Brain microvascular endothelial cell (primary cell): Measurements from ENCODE around the gene TMED6.
A peak's percentile ranks its signal among the peaks of the same experiment; 100 is the strongest.

Experiments used
- DNase-seq: peaks from one replicate; pipeline ENCODE4 v3.0.0-alpha.2; 2020
- H3K27ac ChIP-seq: fragments of 250-450 bp; sonication (Bioruptor Pico); 2 replicates; pipeline ENCODE4 v1.5.1; 2020; ENCODE audit warnings: mild to moderate bottlenecking, moderate library complexity
- H3K27me3 ChIP-seq: fragments of 250-450 bp; sonication (Bioruptor Pico); replicated peaks from 2 replicates; pipeline ENCODE4 v1.5.1; 2020; ENCODE audit warnings: mild to moderate bottlenecking
- H3K36me3 ChIP-seq: fragments of 250-450 bp; sonication (Bioruptor Pico); replicated peaks from 2 replicates; pipeline ENCODE4 v1.5.1; 2020; ENCODE audit warnings: mild to moderate bottlenecking
- H3K4me3 ChIP-seq: 2 replicates; pipeline ENCODE4 v1.5.1; 2011; ENCODE audit warnings: low read depth, mild to moderate bottlenecking, control low read depth, low read length, moderate library complexity
- in situ Hi-C: cut with HindIII; loops from 2 replicates; pipeline ENCODE4 v1.10.0; 2017; ENCODE audit warnings: low sequenced_read_pairs, low pct_ligation_motif_present
- TF ChIP-seq, protein P1 (sequence below): IDR thresholded peaks from 2 replicates; pipeline ENCODE4 v1.5.1; 2011; ENCODE audit warnings: low read depth, mild to moderate bottlenecking, moderate library complexity, low read length, control low read depth, inconsistent platforms; ENCODE audit errors: missing control alignments

Gene TMED6

DNA sequence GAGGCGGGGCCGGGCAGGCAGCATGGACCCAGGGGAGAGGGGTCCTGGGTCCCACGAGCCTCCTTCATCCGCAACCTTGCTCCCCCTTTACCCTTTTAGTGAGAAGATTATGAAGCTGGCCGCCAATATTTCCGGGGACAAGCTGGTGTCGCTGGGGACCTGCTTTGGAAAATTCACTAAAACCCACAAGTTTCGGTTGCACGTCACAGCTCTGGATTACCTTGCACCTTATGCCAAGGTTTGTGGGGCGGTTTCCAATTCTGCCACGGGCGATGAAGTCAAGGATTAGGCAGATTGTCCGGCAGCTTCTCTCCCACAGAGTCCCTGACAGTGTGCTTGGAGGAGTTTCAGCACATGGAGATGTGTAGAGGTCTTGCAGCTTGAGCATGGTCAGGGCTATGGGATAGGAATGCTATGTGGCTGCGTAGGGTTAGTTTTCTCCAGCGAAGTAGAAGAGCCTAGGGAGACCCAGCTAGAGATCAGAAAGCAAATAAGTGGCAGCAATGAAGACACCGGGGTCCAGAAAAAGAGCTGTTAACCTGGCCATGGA is 11.4 kb downstream of the TMED6 start:
- peak overlapping the region; percentile 43 for H3K27ac ChIP-seq
- in situ Hi-C loops = no loop called here
- H3K36me3 ChIP-seq = peaks cover 26% of the 10 kb centered on the region
- no peak for DNase-seq
- H3K4me3 ChIP-seq = peak overlapping the region; percentile 78
- TF ChIP-seq, protein P1, sequence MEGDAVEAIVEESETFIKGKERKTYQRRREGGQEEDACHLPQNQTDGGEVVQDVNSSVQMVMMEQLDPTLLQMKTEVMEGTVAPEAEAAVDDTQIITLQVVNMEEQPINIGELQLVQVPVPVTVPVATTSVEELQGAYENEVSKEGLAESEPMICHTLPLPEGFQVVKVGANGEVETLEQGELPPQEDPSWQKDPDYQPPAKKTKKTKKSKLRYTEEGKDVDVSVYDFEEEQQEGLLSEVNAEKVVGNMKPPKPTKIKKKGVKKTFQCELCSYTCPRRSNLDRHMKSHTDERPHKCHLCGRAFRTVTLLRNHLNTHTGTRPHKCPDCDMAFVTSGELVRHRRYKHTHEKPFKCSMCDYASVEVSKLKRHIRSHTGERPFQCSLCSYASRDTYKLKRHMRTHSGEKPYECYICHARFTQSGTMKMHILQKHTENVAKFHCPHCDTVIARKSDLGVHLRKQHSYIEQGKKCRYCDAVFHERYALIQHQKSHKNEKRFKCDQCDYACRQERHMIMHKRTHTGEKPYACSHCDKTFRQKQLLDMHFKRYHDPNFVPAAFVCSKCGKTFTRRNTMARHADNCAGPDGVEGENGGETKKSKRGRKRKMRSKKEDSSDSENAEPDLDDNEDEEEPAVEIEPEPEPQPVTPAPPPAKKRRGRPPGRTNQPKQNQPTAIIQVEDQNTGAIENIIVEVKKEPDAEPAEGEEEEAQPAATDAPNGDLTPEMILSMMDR = no peak
- no peaks in the 10 kb centered on the region for H3K27me3 ChIP-seq

DNA sequence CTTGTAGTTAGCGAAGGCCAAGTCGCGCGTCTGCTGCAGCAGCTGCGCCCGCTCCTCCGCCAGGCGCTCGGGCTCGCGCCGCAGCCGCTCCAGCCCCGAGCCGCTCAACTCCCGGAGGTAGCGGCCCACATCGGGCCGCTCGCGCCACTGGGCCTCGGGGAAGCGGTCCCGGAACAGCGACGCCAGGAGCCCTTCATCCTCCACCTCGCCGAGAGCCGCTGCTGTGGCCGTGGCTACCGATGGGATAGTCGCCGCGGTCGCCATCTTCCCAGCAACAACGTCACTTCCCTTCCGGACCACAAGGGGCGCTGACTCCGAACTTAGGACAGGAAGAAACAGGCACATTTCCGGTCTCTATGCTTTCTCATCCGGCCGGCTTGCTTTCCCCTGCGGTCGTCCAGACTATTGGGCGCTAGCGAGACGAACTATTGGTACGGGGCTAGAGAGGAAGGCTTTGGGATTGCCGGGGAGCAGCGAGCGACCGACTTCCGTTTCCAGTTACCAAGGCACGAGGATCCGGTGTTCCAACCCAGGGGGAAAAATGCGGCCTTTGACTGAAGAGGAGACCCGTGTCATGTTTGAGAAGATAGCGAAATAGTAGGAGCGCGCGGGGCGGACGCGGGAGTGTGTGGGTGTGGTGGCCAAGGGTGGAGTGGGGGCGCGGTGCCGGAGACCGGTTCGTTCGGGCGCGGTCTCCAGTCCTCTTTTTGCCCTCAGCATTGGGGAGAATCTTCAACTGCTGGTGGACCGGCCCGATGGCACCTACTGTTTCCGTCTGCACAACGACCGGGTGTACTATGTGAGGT is 12.1 kb downstream of the TMED6 start, which contains the start of the genes COG8 and NIP7:
COG8 (minus strand) TSS at position 276 of the 806 bp plus-strand sequence; CDS start at position 264, 12 bp downstream.
NIP7 (plus strand) TSS at position 484 of the 806 bp plus-strand sequence; CDS start at position 542, 58 bp downstream.
- Histone ChIP-seq H3K27ac (peak within 1 kb of the TSS; percentile 87), H3K4me3 (peak within 1 kb of the TSS; percentile 78), H3K36me3 (peaks cover 33% of the 10 kb centered on the region), H3K27me3 (no peaks in the 10 kb centered on the region)
- in situ Hi-C loops = no loop called here
- DNase-seq = peak; percentile 98
- TF ChIP-seq, protein P1 = peak; percentile 88

DNA sequence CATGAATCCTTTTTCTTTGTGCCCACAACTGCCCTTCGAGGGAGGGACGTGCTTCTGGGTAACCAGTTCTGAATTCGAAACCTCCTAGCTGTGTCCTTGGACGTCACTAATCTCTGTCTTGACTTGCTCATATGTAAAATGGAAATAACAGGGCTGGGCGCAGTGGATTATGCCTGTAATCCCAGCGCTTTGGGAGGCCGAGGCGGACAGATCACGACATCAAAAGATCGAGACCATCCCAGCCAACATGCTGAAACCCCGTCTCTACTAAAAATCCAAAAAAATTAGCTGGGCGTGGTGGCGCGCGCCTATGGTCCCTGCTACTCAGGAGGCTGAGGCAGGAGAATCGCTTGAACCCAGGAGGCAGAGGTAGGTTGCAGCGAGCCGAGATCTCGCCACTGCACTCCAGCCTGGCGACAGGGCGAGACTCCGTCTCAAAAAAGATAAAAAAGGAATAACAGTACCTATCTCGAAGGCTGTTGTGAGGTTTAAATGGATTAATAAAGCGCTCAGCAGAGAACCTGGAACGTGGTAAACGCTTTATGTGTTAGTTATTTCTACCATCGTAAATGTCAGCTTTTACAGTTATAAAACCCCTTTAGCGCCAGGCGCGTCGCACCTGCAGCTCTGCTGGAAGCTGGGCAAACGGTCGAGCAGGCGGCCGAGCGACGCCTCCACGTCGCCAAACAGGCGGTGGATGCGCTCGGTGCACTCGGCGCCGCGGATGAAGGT is 12.9 kb downstream of the TMED6 start:
- TF ChIP-seq, protein P1 = no peak
- in situ Hi-C loops = no loop called here
- Histone ChIP-seq H3K27me3 (no peaks in the 10 kb centered on the region), H3K27ac (peak overlapping the region; percentile 87), H3K36me3 (peaks cover 38% of the 10 kb centered on the region), H3K4me3 (peak overlapping the region; percentile 78)
- no peak for DNase-seq

DNA sequence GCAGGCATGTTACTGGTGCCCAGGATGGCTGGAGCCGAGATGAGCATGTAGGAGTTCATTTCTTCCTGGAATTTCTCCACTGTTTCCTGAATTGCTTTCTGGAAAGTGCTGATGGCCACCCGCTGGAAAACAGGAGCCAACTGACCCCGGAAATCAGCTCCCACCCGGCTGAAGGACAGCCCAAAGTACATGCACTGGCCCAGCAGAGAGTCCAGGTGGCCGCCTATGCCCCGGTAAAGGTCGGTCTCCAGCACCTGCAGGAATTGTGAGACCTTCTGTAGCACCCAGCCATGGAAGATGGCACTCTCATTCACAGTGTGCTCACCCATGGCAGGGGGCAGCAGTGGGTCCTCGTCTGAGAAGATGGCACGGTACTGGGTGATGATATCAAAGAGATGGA is 16.9 kb downstream of the TMED6 start:
- H3K27me3 ChIP-seq = no peaks in the 10 kb centered on the region
- TF ChIP-seq, protein P1 = no peak
- no peak for DNase-seq
- in situ Hi-C loops = no loop called here
- H3K27ac ChIP-seq = no peak overlapping the region
- peaks cover 35% of the 10 kb centered on the region for H3K36me3 ChIP-seq
- no peak overlapping the region for H3K4me3 ChIP-seq

DNA sequence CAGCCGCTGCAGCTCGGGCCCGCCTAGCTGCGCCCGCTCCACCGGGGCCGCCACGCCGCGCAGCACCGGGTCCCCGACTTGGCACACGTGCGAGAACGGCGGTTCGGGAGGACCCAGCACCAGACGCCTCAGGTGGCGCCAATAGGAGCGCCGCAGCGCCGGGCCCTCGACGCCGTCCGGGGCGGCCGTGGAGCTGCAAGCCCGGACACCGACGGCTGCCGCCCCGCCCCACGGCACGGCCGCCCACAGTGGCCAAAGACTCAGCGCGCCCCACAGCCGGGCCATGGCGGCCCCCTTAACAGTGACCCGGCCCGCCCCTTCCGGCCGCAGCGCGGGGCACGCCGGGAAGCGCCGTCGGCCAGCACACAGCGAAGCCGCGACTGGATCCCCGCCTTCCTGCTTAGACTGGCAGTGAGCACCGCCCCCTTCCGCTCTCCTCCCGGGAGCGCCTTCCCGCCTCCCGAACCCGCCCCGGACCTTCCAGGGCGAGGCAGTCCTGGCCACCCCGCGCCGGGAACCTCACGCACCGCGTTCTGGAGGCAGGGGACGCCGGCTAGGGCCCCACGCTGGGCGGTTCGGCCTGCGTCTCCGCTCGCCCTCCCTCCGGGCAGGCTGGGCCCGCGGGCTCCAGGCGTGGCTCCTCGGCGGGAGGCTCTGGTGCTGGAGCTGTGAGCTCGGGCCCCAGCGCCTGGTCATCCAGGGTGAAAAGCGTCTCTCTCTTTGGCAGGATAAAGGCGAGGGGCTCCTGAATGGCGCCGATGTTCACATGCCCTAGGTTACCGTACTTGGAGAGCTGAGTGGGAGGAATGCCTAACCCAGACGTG is 21.1 kb downstream of the TMED6 start, which contains the start of gene PDF:
PDF (minus strand) TSS at position 303 of the 824 bp plus-strand sequence; CDS start at position 285, 18 bp downstream.
- Histone ChIP-seq H3K27ac (peak within 1 kb of the TSS; percentile 64), H3K27me3 (no peaks in the 10 kb centered on the region), H3K4me3 (peak within 1 kb of the TSS; percentile 74), H3K36me3 (peaks cover 55% of the 10 kb centered on the region)
- in situ Hi-C loops = no loop called here
- TF ChIP-seq, protein P1 = no peak
- peak; percentile 82 for DNase-seq
